HEK293 (cell line): ENCODE measurements around the gene PDE2A.

Experiments
- CTCF ChIA-PET: fragments of 350-600 bp; formaldehyde crosslinking; extraction: SDS; loops from one replicate; lab custom pipeline; 2021; ENCODE audit warnings: antibody characterized with exemption; lab: Yijun Ruan, JAX
- POLR2A ChIA-PET: fragments of 300-600 bp; formaldehyde crosslinking; extraction: SDS; loops from one replicate; lab custom pipeline; 2020; ENCODE audit warnings: antibody characterized with exemption, inconsistent platforms; lab: Yijun Ruan, JAX
- H3K27ac ChIP-seq: fragments of 200-500 bp; sonication (Bioruptor generic); 2 replicates; pipeline ENCODE4 v1.5.1; 2014; ENCODE audit warnings: low read depth, low read length, control low read depth, inconsistent platforms; ENCODE audit errors: extremely low read depth
- H3K36me3 ChIP-seq, 2 experiments: fragments of 200-500 bp in 1 of 2; sonication (Bioruptor generic) in 1 of 2; 1 replicate in 1 of 2; 2 replicates in 1 of 2; pipeline ENCODE4 v1.5.1; 2014 to 2017; ENCODE audit warnings: inconsistent platforms in 2 of 2, low read length in 2 of 2; ENCODE audit not compliant: control insufficient read depth in 2 of 2, insufficient read depth in 1 of 2
- H3K4me1 ChIP-seq: fragments of 200-500 bp; sonication (Bioruptor generic); 2 replicates; pipeline ENCODE4 v1.5.1; 2014; ENCODE audit warnings: mild to moderate bottlenecking, low read length, inconsistent platforms; ENCODE audit not compliant: control insufficient read depth, insufficient read depth
- H3K4me3 ChIP-seq: 2 replicates; pipeline ENCODE4 v1.5.1; 2011; ENCODE audit warnings: low read depth, mild to moderate bottlenecking, control low read depth, low read length, moderate library complexity
- H3K9me3 ChIP-seq: fragments of 200-500 bp; sonication (Bioruptor generic); 2 replicates; pipeline ENCODE4 v1.5.1; 2014; ENCODE audit warnings: low read depth, low read length, inconsistent platforms; ENCODE audit not compliant: control insufficient read depth, insufficient read depth
- GLI2 ChIP-seq: fragments of 450-650 bp; formaldehyde crosslinking; IDR thresholded peaks from 2 replicates; pipeline ENCODE4; 2017; ENCODE audit warnings: missing biosample characterization, missing genetic modification characterization, low read depth, borderline replicate concordance
- MEIS1 ChIP-seq: sonication (generic); formaldehyde crosslinking; IDR thresholded peaks from 2 replicates; pipeline ENCODE4 v1.8.1; 2022; ENCODE audit warnings: missing genetic modification reagents, mild to moderate bottlenecking, borderline replicate concordance
- PBX3 ChIP-seq: sonication (generic); formaldehyde crosslinking; IDR thresholded peaks from 2 replicates; pipeline ENCODE4 v1.8.1; 2022; ENCODE audit warnings: mild to moderate bottlenecking, moderate library complexity, missing genetic modification reagents
- PRDM2 ChIP-seq: fragments of 450-650 bp; formaldehyde crosslinking; IDR thresholded peaks from 2 replicates; pipeline ENCODE4 v1.5.1; 2016; ENCODE audit warnings: missing biosample characterization, missing genetic modification characterization, borderline replicate concordance
- SCRT2 ChIP-seq: fragments of 450-650 bp; formaldehyde crosslinking; IDR thresholded peaks from 2 replicates; pipeline ENCODE4 v1.5.1; 2016; ENCODE audit warnings: missing biosample characterization, missing genetic modification characterization
- SP3 ChIP-seq: fragments of 450-650 bp; formaldehyde crosslinking; IDR thresholded peaks from 2 replicates; pipeline ENCODE4 v1.5.1; 2016; ENCODE audit warnings: missing biosample characterization, missing genetic modification characterization
- WT1 ChIP-seq: fragments of 450-650 bp; formaldehyde crosslinking; IDR thresholded peaks from 2 replicates; pipeline ENCODE4 v1.5.1; 2016; ENCODE audit warnings: missing biosample characterization, missing genetic modification characterization
- ZBTB26 ChIP-seq: fragments of 450-650 bp; formaldehyde crosslinking; optimal IDR thresholded peaks from 2 replicates; pipeline ENCODE3; 2016; ENCODE audit warnings: missing biosample characterization, mild to moderate bottlenecking, missing genetic modification characterization
- ZBTB44 ChIP-seq: fragments of 450-650 bp; IDR thresholded peaks from 2 replicates; pipeline ENCODE4 v1.5.1; 2018; ENCODE audit warnings: missing biosample characterization, mild to moderate bottlenecking, missing genetic modification characterization
- ZBTB49 ChIP-seq: fragments of 450-650 bp; formaldehyde crosslinking; IDR thresholded peaks from 2 replicates; pipeline ENCODE4 v1.5.1; 2016; ENCODE audit warnings: missing biosample characterization, missing genetic modification characterization, low read depth
- ZBTB6 ChIP-seq: fragments of 450-650 bp; formaldehyde crosslinking; IDR thresholded peaks from 2 replicates; pipeline ENCODE4 v1.5.1; 2017; ENCODE audit warnings: missing biosample characterization, missing genetic modification characterization
- ZFP41 ChIP-seq: fragments of 450-650 bp; formaldehyde crosslinking; IDR thresholded peaks from 2 replicates; pipeline ENCODE4 v1.5.1; 2016; ENCODE audit warnings: missing biosample characterization, missing genetic modification characterization, borderline replicate concordance
- ZNF10 ChIP-seq: fragments of 450-650 bp; formaldehyde crosslinking; IDR thresholded peaks from 2 replicates; pipeline ENCODE4 v1.5.1; 2017; ENCODE audit warnings: missing biosample characterization, missing genetic modification characterization
- ZNF132 ChIP-seq: fragments of 450-650 bp; formaldehyde crosslinking; IDR thresholded peaks from 2 replicates; pipeline ENCODE4 v1.5.1; 2017; ENCODE audit warnings: missing biosample characterization, missing genetic modification characterization, borderline replicate concordance
- ZNF211 ChIP-seq: fragments of 450-650 bp; formaldehyde crosslinking; IDR thresholded peaks from 2 replicates; pipeline ENCODE4 v1.5.1; 2016; ENCODE audit warnings: low read depth, missing biosample characterization, missing genetic modification characterization
- ZNF23 ChIP-seq: fragments of 450-650 bp; formaldehyde crosslinking; IDR thresholded peaks from 2 replicates; pipeline ENCODE4 v1.5.1; 2016; ENCODE audit warnings: missing biosample characterization, missing genetic modification characterization, borderline replicate concordance
- ZNF24 ChIP-seq: fragments of 450-650 bp; formaldehyde crosslinking; IDR thresholded peaks from 2 replicates; pipeline ENCODE4 v1.5.1; 2016; ENCODE audit warnings: missing biosample characterization, missing genetic modification characterization
- ZNF274 ChIP-seq, 2 experiments: fragments of 200-500 bp in 1 of 2; fragments of 450-650 bp in 1 of 2; sonication (Bioruptor generic) in 1 of 2; formaldehyde crosslinking in 1 of 2; IDR thresholded peaks; 2 replicates each; pipeline versions ENCODE4 v1.5.1 to v1.6.1; 2014 to 2016; ENCODE audit warnings: borderline replicate concordance in 1 of 2, inconsistent platforms in 1 of 2, low read length in 1 of 2, missing biosample characterization in 1 of 2, missing genetic modification characterization in 1 of 2
- ZNF335 ChIP-seq: fragments of 450-650 bp; formaldehyde crosslinking; conservative IDR thresholded peaks from 2 replicates; pipeline ENCODE4 v1.5.1; 2016; ENCODE audit warnings: missing biosample characterization, missing genetic modification characterization
- ZNF501 ChIP-seq: fragments of 450-650 bp; formaldehyde crosslinking; IDR thresholded peaks from 2 replicates; pipeline ENCODE4 v1.5.1; 2016; ENCODE audit warnings: missing biosample characterization, missing genetic modification characterization
- ZNF600 ChIP-seq: fragments of 450-650 bp; formaldehyde crosslinking; IDR thresholded peaks from 2 replicates; pipeline ENCODE4 v1.5.1; 2016; ENCODE audit warnings: missing biosample characterization, missing genetic modification characterization
- ZNF837 ChIP-seq: fragments of 450-650 bp; formaldehyde crosslinking; IDR thresholded peaks from 2 replicates; pipeline ENCODE4 v1.5.1; 2016; ENCODE audit warnings: missing biosample characterization, missing genetic modification characterization

Gene PDE2A

GRCh38 chr11:72586321-72587090, 87.7 kb downstream of the PDE2A start (continued):
- TF ChIP-seq PRDM2 (tag by site-specific recombination) (no peak), ZFP41 (tag by site-specific recombination) (no peak), MEIS1 (CRISPR knock-in tag) (no peak), ZNF837 (tag by site-specific recombination) (no peak), SCRT2 (tag by site-specific recombination) (no peak), WT1 (tag by site-specific recombination) (no peak), ZNF600 (no peak), ZNF24 (tag by site-specific recombination) (no peak), ZNF132 (tag by site-specific recombination) (no peak), ZNF211 (no peak), ZBTB44 (tag by site-specific recombination) (no peak), ZNF501 (tag by site-specific recombination) (no peak), ZNF335 (tag by site-specific recombination) (no peak), SP3 (tag by site-specific recombination) (no peak)

GRCh38 chr11:72585762-72586311, 88.4 kb downstream of the PDE2A start:
- H3K27ac ChIP-seq: no peak overlapping the region
- no peaks in the 10 kb centered on the region for H3K4me1 ChIP-seq
- ChIA-PET CTCF (interaction anchor here (0.6 to 6.4 kb wide), 20 partner anchors 8 to 951 kb away, joined by 3 to 50 read pairs (median 5); no protein-coding TSS in a partner anchor), POLR2A (no interaction called here)
- no peaks in the 10 kb centered on the region for H3K9me3 ChIP-seq
- no peaks in the 10 kb centered on the region for H3K36me3 ChIP-seq
- H3K4me3 ChIP-seq: no peak overlapping the region
- no peak for TF ChIP-seq GLI2
- TF ChIP-seq ZNF10 (tag by site-specific recombination): peak; percentile 92
- peak; percentile 87 for TF ChIP-seq ZBTB6 (tag by site-specific recombination)
- peak; percentile 19 for TF ChIP-seq ZBTB26 (tag by site-specific recombination)
- no peak for TF ChIP-seq ZNF274 (IDR thresholded peaks at IDR 0.05; ENCODE audit: low read length)
- no peak for TF ChIP-seq ZNF274 (tag by site-specific recombination; IDR thresholded peaks at IDR 0.05; ENCODE audit: borderline replicate concordance)
- no peak for TF ChIP-seq PBX3 (CRISPR knock-in tag)
- TF ChIP-seq ZNF23 (tag by site-specific recombination): no peak
- TF ChIP-seq ZBTB49: no peak
